IPS-18a (cell line): ENCODE measurements around the gene SHANK1.

Experiments
- H3K27ac ChIP-seq: one replicate; pipeline ENCODE4 v1.5.1; 2013; ENCODE audit warnings: low read length
- H3K27me3 ChIP-seq: one replicate; pipeline ENCODE4 v1.6.1; 2013; ENCODE audit warnings: mild to moderate bottlenecking, low read length; ENCODE audit not compliant: control insufficient read depth, insufficient read depth
- H3K36me3 ChIP-seq: one replicate; pipeline ENCODE4 v1.6.1; 2013; ENCODE audit warnings: low read depth, low read length; ENCODE audit not compliant: control insufficient read depth
- H3K4me1 ChIP-seq: one replicate; pipeline ENCODE4 v1.6.1; 2013; ENCODE audit warnings: low read depth, low read length; ENCODE audit not compliant: control insufficient read depth
- H3K4me3 ChIP-seq: one replicate; pipeline ENCODE4 v1.5.1; 2013; ENCODE audit warnings: low read length
- H3K9ac ChIP-seq: one replicate; pipeline ENCODE4 v1.6.1; 2013; ENCODE audit warnings: mild to moderate bottlenecking, low read length, moderate library complexity
- H3K9me3 ChIP-seq: one replicate; pipeline ENCODE4 v1.6.1; 2013; ENCODE audit warnings: low read depth, low read length; ENCODE audit not compliant: control insufficient read depth

The SHANK1 gene

GRCh38 chr19:50661766-50662650, 57.6 kb downstream of the SHANK1 start:
- H3K9me3 ChIP-seq, result no peaks in the 10 kb centered on the region
- H3K27ac ChIP-seq, result no peak overlapping the region
- peaks cover 15% of the 10 kb centered on the region for H3K27me3 ChIP-seq
- no peak overlapping the region for H3K4me3 ChIP-seq
- H3K4me1 ChIP-seq, result peaks cover 12% of the 10 kb centered on the region
- H3K36me3 ChIP-seq, result no peaks in the 10 kb centered on the region
- H3K9ac ChIP-seq, result no peak overlapping the region

DNA sequence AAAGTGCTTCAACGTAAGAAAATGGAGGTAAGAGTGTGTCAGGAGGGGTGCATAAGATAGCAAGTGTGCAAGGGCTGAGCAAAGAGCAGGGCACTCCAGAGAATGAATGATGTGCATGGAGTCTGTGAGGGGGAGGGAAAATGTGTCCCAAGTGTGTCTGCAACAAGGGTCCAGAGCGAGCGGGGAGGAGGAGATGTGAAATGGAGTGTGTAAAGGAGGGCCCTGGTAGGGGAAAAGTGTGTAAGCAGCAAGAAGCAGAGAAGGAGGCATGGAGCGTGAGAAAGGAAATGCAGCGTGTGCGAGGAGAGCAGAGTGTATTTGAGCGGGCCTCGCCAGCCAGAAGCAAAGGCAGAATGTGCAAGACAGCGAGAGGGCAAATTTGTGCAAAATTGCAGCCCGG, 58.6 kb downstream of the SHANK1 start:
- Histone ChIP-seq H3K4me3 (no peak overlapping the region), H3K9me3 (no peaks in the 10 kb centered on the region), H3K27ac (no peak overlapping the region), H3K9ac (no peak overlapping the region), H3K36me3 (no peaks in the 10 kb centered on the region), H3K4me1 (peaks cover 10% of the 10 kb centered on the region), H3K27me3 (peaks cover 5% of the 10 kb centered on the region)

DNA sequence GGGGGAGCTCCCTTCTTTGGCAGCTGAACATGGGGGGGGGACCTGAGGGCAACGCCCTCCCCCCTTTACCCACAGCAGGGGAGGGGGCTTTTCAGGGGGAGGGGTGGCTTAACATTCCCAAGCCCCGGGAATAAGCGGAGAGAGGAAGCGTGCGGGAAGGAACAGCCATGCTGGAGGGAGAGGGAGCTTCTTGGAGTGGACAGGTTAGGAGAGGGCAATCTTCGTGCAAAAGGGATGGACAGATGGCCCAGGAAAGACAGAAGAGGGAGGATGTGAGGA, 59.6 kb downstream of the SHANK1 start:
- no peak overlapping the region for H3K9ac ChIP-seq

GRCh38 chr19:50659318-50660087, 60.1 kb downstream of the SHANK1 start:
- H3K9ac ChIP-seq, result no peak overlapping the region
- no peaks in the 10 kb centered on the region for H3K27me3 ChIP-seq
- no peaks in the 10 kb centered on the region for H3K9me3 ChIP-seq
- no peaks in the 10 kb centered on the region for H3K36me3 ChIP-seq
- H3K4me3 ChIP-seq, result peak overlapping the region; percentile 77
- no peak overlapping the region for H3K27ac ChIP-seq
- peaks cover 9% of the 10 kb centered on the region for H3K4me1 ChIP-seq

More for the DNA sequence above, 59.6 kb downstream of the SHANK1 start:
- Histone ChIP-seq H3K4me3 (peak overlapping the region; percentile 46), H3K4me1 (peaks cover 9% of the 10 kb centered on the region), H3K27me3 (no peaks in the 10 kb centered on the region), H3K9me3 (no peaks in the 10 kb centered on the region), H3K27ac (no peak overlapping the region), H3K36me3 (no peaks in the 10 kb centered on the region)

DNA sequence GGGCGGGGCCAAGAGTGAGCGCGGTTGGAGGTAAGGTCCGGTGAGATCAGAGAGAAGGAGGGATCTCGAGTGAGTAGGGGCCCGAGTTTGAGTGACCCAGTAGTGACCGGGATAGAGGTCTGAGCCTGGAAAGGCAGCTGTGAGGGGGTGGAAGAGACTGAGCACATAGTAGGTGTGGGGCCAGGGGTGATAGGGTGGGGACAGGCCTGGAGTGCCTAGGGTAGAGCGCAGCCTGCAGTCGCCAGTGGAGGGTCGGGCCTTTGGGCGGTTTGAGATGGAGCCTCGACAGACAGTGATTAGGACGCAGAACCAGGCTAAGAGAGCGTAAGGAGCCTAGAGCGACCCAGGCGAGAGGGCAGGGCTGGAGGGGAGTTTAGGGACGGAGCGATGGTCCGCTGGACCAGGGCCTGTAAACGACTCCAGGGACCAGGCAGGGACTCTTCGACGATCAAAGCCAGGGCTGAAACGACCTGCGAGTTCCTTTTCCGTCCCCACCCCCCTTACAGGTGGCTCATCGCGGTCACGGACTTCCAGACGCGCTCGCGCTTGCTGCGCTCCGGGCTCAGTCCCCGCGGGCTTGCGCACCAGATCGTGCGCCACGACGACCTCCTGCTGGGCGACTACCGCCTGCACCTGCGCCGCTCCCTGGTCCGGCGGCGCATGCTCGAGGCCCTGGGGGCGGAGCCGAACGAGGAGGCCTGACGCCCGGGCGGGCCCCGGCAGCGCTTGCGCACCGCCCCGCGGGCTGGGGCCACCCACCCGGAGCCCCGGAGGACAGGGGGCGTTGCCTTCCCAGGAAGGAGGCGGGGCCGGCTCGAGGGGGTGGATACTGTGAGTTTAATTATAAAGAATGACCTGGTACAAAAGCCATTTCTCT, 60.9 kb downstream of the SHANK1 start:
- H3K27me3 ChIP-seq, result no peaks in the 10 kb centered on the region
- no peaks in the 10 kb centered on the region for H3K36me3 ChIP-seq
- peak overlapping the region; percentile 77 for H3K4me3 ChIP-seq
- H3K4me1 ChIP-seq, result peaks cover 11% of the 10 kb centered on the region
- no peaks in the 10 kb centered on the region for H3K9me3 ChIP-seq
- H3K9ac ChIP-seq, result peak overlapping the region; percentile 72
- peak overlapping the region; percentile 25 for H3K27ac ChIP-seq

DNA sequence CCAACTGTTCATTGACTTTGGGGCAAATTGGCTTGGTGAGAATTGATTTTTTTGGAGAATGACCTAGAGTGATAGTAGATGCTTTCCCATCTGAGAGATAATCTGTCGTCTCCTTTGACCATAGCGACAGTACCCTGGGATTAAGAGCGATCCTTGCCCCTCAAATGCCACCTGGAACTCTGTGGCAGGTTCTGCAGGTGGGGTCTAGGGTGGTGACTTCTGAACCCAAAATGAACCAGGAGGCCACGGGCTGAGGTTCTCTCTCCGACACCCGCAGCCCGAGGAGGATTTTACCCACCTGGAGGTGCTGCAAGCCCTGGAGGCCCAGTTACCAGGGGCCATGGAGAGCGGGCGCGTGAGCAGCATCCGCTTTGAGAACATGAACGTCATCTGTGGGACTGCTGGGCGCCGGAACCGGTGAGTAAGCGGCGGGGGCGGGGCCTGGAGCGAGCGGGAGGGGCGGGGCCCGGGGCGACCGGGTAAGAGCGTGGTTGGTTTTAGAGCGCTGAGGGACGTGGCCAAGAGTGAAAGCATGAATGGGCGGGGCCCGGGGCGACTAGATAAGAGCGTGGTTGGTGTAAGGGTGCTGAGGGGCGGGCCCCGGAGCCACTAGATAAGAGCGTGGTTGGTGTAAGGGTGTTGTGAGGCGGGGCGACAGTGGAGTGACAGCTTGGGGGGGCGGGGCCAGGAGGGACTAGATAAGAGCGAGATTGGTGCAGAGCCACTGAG, 61.7 kb downstream of the SHANK1 start:
- Histone ChIP-seq H3K36me3 (no peaks in the 10 kb centered on the region), H3K4me1 (peaks cover 15% of the 10 kb centered on the region), H3K27me3 (no peaks in the 10 kb centered on the region), H3K4me3 (peak overlapping the region; percentile 84), H3K27ac (peak overlapping the region; percentile 87), H3K9ac (peak overlapping the region; percentile 83), H3K9me3 (no peaks in the 10 kb centered on the region)

DNA sequence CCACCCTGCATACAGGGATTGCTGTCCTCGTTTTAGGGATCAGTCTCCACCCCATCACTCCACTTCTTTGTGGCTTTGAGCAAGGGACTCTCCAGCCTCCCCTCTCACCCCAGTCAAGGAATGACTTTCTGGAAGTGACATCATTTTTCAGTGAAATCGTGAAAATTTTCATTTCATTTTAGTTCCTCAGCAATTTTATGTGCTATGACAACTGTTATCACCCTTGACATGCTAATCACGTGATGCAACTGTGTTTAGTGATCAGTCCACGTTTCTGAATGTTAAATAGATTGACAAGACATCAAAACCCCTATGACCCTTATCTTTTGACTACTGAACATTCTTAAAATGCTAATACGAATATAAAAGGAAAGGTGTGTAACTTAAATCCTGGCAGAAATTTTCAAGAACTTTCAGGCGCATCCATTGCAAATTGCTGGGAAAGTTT, 62.4 kb downstream of the SHANK1 start:
- peaks cover 15% of the 10 kb centered on the region for H3K4me1 ChIP-seq
- H3K27me3 ChIP-seq, result no peaks in the 10 kb centered on the region
- peak overlapping the region; percentile 84 for H3K4me3 ChIP-seq
- H3K27ac ChIP-seq, result peak overlapping the region; percentile 87
- peak overlapping the region; percentile 83 for H3K9ac ChIP-seq
- no peaks in the 10 kb centered on the region for H3K9me3 ChIP-seq
- no peaks in the 10 kb centered on the region for H3K36me3 ChIP-seq

DNA sequence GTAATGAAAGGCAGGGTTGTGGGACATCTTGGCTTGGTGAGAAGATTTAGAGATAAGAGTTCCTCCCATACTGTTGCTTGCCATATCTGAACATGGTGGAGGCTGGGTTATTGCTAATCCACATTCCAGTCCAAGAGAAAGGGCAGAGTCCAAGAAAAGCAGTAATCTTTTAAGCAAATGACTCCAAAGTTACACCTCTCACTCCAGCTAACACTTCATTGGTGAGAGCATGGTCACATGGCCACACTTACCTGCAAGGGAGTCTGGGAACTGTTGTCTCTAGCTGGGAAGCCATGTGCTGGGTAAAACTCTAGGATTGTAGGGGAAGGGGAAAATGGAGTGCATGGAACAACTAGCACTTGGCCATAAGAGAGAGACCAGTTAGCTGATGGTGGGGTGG, 64.7 kb downstream of the SHANK1 start:
- Histone ChIP-seq H3K36me3 (no peaks in the 10 kb centered on the region), H3K4me3 (no peak overlapping the region), H3K27me3 (no peaks in the 10 kb centered on the region), H3K9ac (no peak overlapping the region), H3K4me1 (peaks cover 12% of the 10 kb centered on the region), H3K9me3 (no peaks in the 10 kb centered on the region), H3K27ac (no peak overlapping the region)

DNA sequence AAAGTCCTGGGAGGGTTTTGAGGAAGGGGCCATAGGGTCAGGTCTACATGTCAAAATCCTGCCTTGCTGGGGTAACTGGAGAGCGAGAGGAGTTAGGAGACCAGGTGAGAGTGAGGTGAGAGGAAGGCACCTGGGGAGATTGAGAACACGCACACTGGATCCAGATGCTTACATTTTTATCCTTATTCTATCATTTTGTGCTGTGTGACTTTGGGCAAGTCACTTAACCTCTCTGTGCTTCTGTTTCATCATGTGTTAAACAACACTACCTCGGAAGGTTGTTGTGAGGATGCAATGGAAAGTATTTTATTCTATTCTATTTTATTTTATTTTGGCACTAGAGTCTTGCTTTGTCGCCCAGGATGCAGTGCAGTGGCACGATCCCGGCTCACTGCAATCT, 66.9 kb downstream of the SHANK1 start:
- Histone ChIP-seq H3K9ac (no peak overlapping the region), H3K9me3 (no peaks in the 10 kb centered on the region), H3K27me3 (no peaks in the 10 kb centered on the region), H3K4me1 (peaks cover 15% of the 10 kb centered on the region), H3K27ac (no peak overlapping the region), H3K36me3 (no peaks in the 10 kb centered on the region), H3K4me3 (no peak overlapping the region)

- Histone ChIP-seq H3K36me3 (no peaks in the 10 kb centered on the region), H3K4me1 (peaks cover 10% of the 10 kb centered on the region), H3K9ac (no peak overlapping the region), H3K4me3 (no peak overlapping the region), H3K27me3 (peaks cover 3% of the 10 kb centered on the region), H3K27ac (no peak overlapping the region), H3K9me3 (no peaks in the 10 kb centered on the region)
Measured at GRCh38 chr19:50651174-50651573, 68.4 kb downstream of the SHANK1 start.
